Activated CD8-positive, alpha-beta T cell treated with anti-CD3 and anti-CD28 coated beads for 36 hours (primary cell): ENCODE data around the gene ABHD1. TPM values are rescaled to one million over a fixed set of nuclear protein-coding genes. Genes with fewer than 3 reads are reported as not detected.

ENCODE experiments used
- ATAC-seq: fragments of 200-7000 bp; cut with Tn5 transposase; one replicate; pipeline ENCODE4 v1.10.0; 2021; ENCODE audit warnings: mild to moderate bottlenecking, moderate library complexity
- CTCF ChIA-PET: fragments of 350-600 bp; sonication (Branson Sonifier 250); formaldehyde crosslinking; loops from one replicate; lab custom pipeline; 2021; ENCODE audit warnings: antibody characterized with exemption; lab: Charles Lee
- POLR2A ChIA-PET: fragments of 350-600 bp; sonication (Branson Sonifier 250); formaldehyde crosslinking; loops from one replicate; lab custom pipeline; 2021; ENCODE audit warnings: antibody characterized with exemption; lab: Charles Lee
- DNase-seq: peaks from one replicate; pipeline ENCODE4 v3.0.0-alpha.2; 2020
- H3K27ac Mint-ChIP-seq: one replicate; pipeline ENCODE4 v1.8.0; 2021; ENCODE audit warnings: mild to moderate bottlenecking, mixed read lengths
- H3K27me3 Mint-ChIP-seq: one replicate; pipeline ENCODE4 v1.8.0; 2021; ENCODE audit warnings: mixed read lengths
- H3K36me3 Mint-ChIP-seq: one replicate; pipeline ENCODE4 v1.8.0; 2021; ENCODE audit warnings: low read depth, mixed read lengths
- H3K4me1 Mint-ChIP-seq: one replicate; pipeline ENCODE4 v1.8.0; 2021; ENCODE audit warnings: low read depth, mixed read lengths
- H3K4me3 Mint-ChIP-seq: one replicate; pipeline ENCODE4 v1.8.0; 2021; ENCODE audit warnings: mild to moderate bottlenecking, moderate library complexity, mixed read lengths
- H3K9me3 Mint-ChIP-seq: one replicate; pipeline ENCODE4 v1.8.0; 2021; ENCODE audit warnings: mixed read lengths
- CTCF ChIP-seq: fragments of 200-600 bp; IDR thresholded peaks from one replicate; pipeline ENCODE4 v1.8.0; 2022; ENCODE audit warnings: antibody characterized with exemption, mild to moderate bottlenecking
- intact Hi-C: fragments of 100-400 bp; cut with micrococcal nuclease; formaldehyde crosslinking; loops from one replicate; pipeline ENCODE4 v1.10.0; 2022
- total RNA-seq, 2 experiments: library from RNA; stranded (reverse); gene quantifications; one replicate each; pipeline ENCODE4 v1.2.3, GENCODE V29; 2021

The ABHD1 gene
- total RNA-seq, 2 experiments from 2014 or later, result 0.36 to 0.50 TPM

- ATAC-seq, result no peak
- H3K4me3 Mint-ChIP-seq, result no peak overlapping the region
- H3K27me3 Mint-ChIP-seq, result no peaks in the 10 kb centered on the region
- H3K9me3 Mint-ChIP-seq, result no peaks in the 10 kb centered on the region
- POLR2A ChIA-PET, result no interaction called here
- DNase-seq, result no peak
- CTCF ChIA-PET, result interaction anchor here (1.6 to 1.9 kb wide), 2 partner anchors 99 to 130 kb away, joined by 3 to 5 read pairs; no protein-coding TSS in a partner anchor
- no peak for TF ChIP-seq CTCF
- no peak overlapping the region for H3K27ac Mint-ChIP-seq
- no peaks in the 10 kb centered on the region for H3K36me3 Mint-ChIP-seq
- H3K4me1 Mint-ChIP-seq, result peaks cover 8% of the 10 kb centered on the region
- intact Hi-C loops, result loop anchor here (10.0 kb wide), 1 partner anchor 123 kb away; the partner anchor contains the start of genes ATRAID, CAD and SLC5A6
These were observed 31.6 kb upstream of the ABHD1 start for GRCh38 chr2:27091746-27092695.

- no peak for ATAC-seq
- no peak overlapping the region for H3K4me3 Mint-ChIP-seq
- no peaks in the 10 kb centered on the region for H3K27me3 Mint-ChIP-seq
- no peak for DNase-seq
- H3K4me1 Mint-ChIP-seq, result peaks cover under 1% of the 10 kb centered on the region
- no peak overlapping the region for H3K27ac Mint-ChIP-seq
- TF ChIP-seq CTCF, result no peak
- CTCF ChIA-PET, result interaction anchor here (1.0 to 1.9 kb wide), 3 partner anchors 18 to 188 kb away, joined by 3 to 7 read pairs (median 5); no protein-coding TSS in a partner anchor
- intact Hi-C loops, result loop anchor here (10.0 kb wide), 1 partner anchor 122 kb away; the partner anchor contains the start of genes ATRAID, CAD and SLC5A6
- H3K36me3 Mint-ChIP-seq, result no peaks in the 10 kb centered on the region
- POLR2A ChIA-PET, result no interaction called here
- no peaks in the 10 kb centered on the region for H3K9me3 Mint-ChIP-seq
These were observed 30.8 kb upstream of the ABHD1 start for GRCh38 chr2:27092696-27093429.

GRCh38 chr2:27093430-27094352, 29.9 kb upstream of the ABHD1 start:
- Mint-ChIP-seq H3K4me1 (no peaks in the 10 kb centered on the region), H3K9me3 (no peaks in the 10 kb centered on the region), H3K36me3 (no peaks in the 10 kb centered on the region), H3K4me3 (no peak overlapping the region), H3K27ac (no peak overlapping the region), H3K27me3 (no peaks in the 10 kb centered on the region)
- intact Hi-C loops, result loop anchor here (10.0 kb wide), 1 partner anchor 121 kb away; the partner anchor contains the start of genes ATRAID, CAD and SLC5A6
- POLR2A ChIA-PET, result no interaction called here
- ATAC-seq (no peak), DNase-seq (no peak)
- CTCF ChIA-PET, result interaction anchor here (1.0 to 1.9 kb wide), 3 partner anchors 19 to 187 kb away, joined by 3 to 7 read pairs (median 5); no protein-coding TSS in a partner anchor
- TF ChIP-seq CTCF, result no peak

- Mint-ChIP-seq H3K4me3 (no peak overlapping the region), H3K4me1 (no peaks in the 10 kb centered on the region), H3K27ac (no peak overlapping the region), H3K9me3 (no peaks in the 10 kb centered on the region), H3K27me3 (no peaks in the 10 kb centered on the region), H3K36me3 (no peaks in the 10 kb centered on the region)
- CTCF ChIA-PET, result interaction anchor here (1.0 to 1.6 kb wide), 3 partner anchors 8 to 186 kb away, joined by 3 to 7 read pairs (median 3); partner anchors contain the start of gene KHK
- ATAC-seq (no peak), DNase-seq (no peak)
- TF ChIP-seq CTCF, result no peak
- intact Hi-C loops, result loop anchor here (10.0 kb wide), 1 partner anchor 120 kb away; the partner anchor contains the start of genes ATRAID, CAD and SLC5A6
- POLR2A ChIA-PET, result no interaction called here
These were observed 29.1 kb upstream of the ABHD1 start for GRCh38 chr2:27094353-27094984.
